Hepatocyte (in vitro differentiated cells): ENCODE data around the gene ZNF550. TPM values are rescaled to one million over a fixed set of nuclear protein-coding genes. Genes with fewer than 3 reads are reported as not detected.
A peak's percentile ranks its signal among the peaks of the same experiment; 100 is the strongest.

Experiments used
- DNase-seq: peaks from one replicate; pipeline ENCODE4 v3.0.0-alpha.2; 2016; ENCODE audit warnings: low spot score
- H2AFZ ChIP-seq: fragments of 200-600 bp; sonication (generic); 2 replicates; pipeline ENCODE4 v1.6.0; 2016; ENCODE audit warnings: antibody characterized with exemption, mild to moderate bottlenecking
- H3K27ac ChIP-seq: fragments of 200-600 bp; sonication (generic); 2 replicates; pipeline ENCODE4 v1.5.1; 2016; ENCODE audit warnings: mild to moderate bottlenecking
- H3K27me3 ChIP-seq: fragments of 200-600 bp; sonication (generic); 2 replicates; pipeline ENCODE4 v1.6.1; 2016
- H3K36me3 ChIP-seq: fragments of 200-600 bp; sonication (generic); replicated peaks from 2 replicates; pipeline ENCODE4 v1.5.1; 2016; ENCODE audit warnings: low read depth; ENCODE audit not compliant: insufficient read depth
- H3K4me1 ChIP-seq: fragments of 200-600 bp; sonication (generic); 2 replicates; pipeline ENCODE4 v1.5.1; 2016; ENCODE audit warnings: mild to moderate bottlenecking, moderate library complexity; ENCODE audit not compliant: insufficient read depth
- H3K4me2 ChIP-seq: fragments of 200-600 bp; sonication (generic); 2 replicates; pipeline ENCODE4 v1.6.0; 2016
- H3K4me3 ChIP-seq: fragments of 200-600 bp; sonication (generic); 2 replicates; pipeline ENCODE4 v1.5.1; 2016; ENCODE audit warnings: mild to moderate bottlenecking
- H3K79me2 ChIP-seq: fragments of 200-600 bp; sonication (generic); 2 replicates; pipeline ENCODE4 v1.6.0; 2017; ENCODE audit warnings: mild to moderate bottlenecking
- H3K9me2 ChIP-seq: fragments of 200-600 bp; sonication (generic); replicated peaks from 2 replicates; pipeline ENCODE4 v1.6.0; 2017; ENCODE audit warnings: mild to moderate bottlenecking; ENCODE audit not compliant: insufficient read depth
- H3K9me3 ChIP-seq: fragments of 200-600 bp; sonication (generic); 2 replicates; pipeline ENCODE4 v1.5.1; 2016; ENCODE audit warnings: low read depth, mild to moderate bottlenecking
- H4K20me1 ChIP-seq: fragments of 200-600 bp; sonication (generic); 2 replicates; pipeline ENCODE4 v1.6.0; 2016; ENCODE audit warnings: mild to moderate bottlenecking; ENCODE audit not compliant: insufficient read depth, poor library complexity, severe bottlenecking
- CTCF ChIP-seq: fragments of 200-600 bp; sonication (generic); IDR thresholded peaks from 2 replicates; pipeline ENCODE4 v1.5.1; 2016; ENCODE audit warnings: antibody characterized with exemption, mild to moderate bottlenecking; ENCODE audit not compliant: poor library complexity
- EZH2 ChIP-seq: fragments of 200-600 bp; sonication (generic); IDR thresholded peaks from 2 replicates; pipeline ENCODE4 v1.6.1; 2016; ENCODE audit warnings: antibody characterized with exemption, mild to moderate bottlenecking, borderline replicate concordance
- EZH2phosphoT487 ChIP-seq: fragments of 200-600 bp; sonication (generic); IDR thresholded peaks from one replicate; pipeline ENCODE4 v1.6.1; 2018; ENCODE audit warnings: antibody characterized with exemption, mild to moderate bottlenecking, low read depth, moderate library complexity; ENCODE audit not compliant: unreplicated experiment, severe bottlenecking
- WGBS: methylation state at CpG from one replicate; pipeline ENCODE4 v1.1.6; 2016; ENCODE audit warnings: low lambda C conversion rate; ENCODE audit errors: missing lambda C conversion rate; 5-methylcytosine and 5-hydroxymethylcytosine counted together
- polyA plus RNA-seq: library from polyadenylated mRNA; unstranded; fragments of >200 nt; fragmentation: Nextera tagmentation; extraction: Ambion mirVana; gene quantifications from 2 replicates; pipeline ENCODE4 v1.2.1, GENCODE V29; 2016
- total RNA-seq: library from RNA; depleted of rRNA; stranded (reverse); fragments of >200 nt; gene quantifications from 2 replicates; pipeline ENCODE4 v1.2.3, GENCODE V29; 2014

Gene ZNF550
- total and polyA plus RNA-seq, 2 experiments from 2014 or later = 5.2 to 5.9 TPM

- Histone ChIP-seq H3K4me3 (no peak overlapping the region), H3K27me3 (no peaks in the 10 kb centered on the region), H3K4me1 (peaks cover 12% of the 10 kb centered on the region), H3K4me2 (peak overlapping the region; percentile 97), H3K27ac (no peak overlapping the region), H4K20me1 (peaks cover 2% of the 10 kb centered on the region), H3K79me2 (peaks cover 30% of the 10 kb centered on the region), H3K36me3 (peaks cover 6% of the 10 kb centered on the region), H2AFZ (peak overlapping the region; percentile 43), H3K9me2 (no peaks in the 10 kb centered on the region), H3K9me3 (peaks cover 7% of the 10 kb centered on the region)
- no peak for TF ChIP-seq EZH2phosphoT487
- TF ChIP-seq CTCF = no peak
- TF ChIP-seq EZH2 = no peak
- 84% methylated on average over 23 of the region's 23 CpGs for WGBS
- no peak for DNase-seq
Measured at GRCh38 chr19:57560049-57560491, 407 bp upstream of the ZNF550 start.

- Histone ChIP-seq H3K79me2 (peaks cover 30% of the 10 kb centered on the region), H3K9me2 (no peaks in the 10 kb centered on the region), H3K4me2 (peak overlapping the region; percentile 97), H3K27ac (peak overlapping the region; percentile 69), H3K27me3 (no peaks in the 10 kb centered on the region), H3K4me3 (peak overlapping the region; percentile 84), H2AFZ (peak overlapping the region; percentile 91), H3K4me1 (peaks cover 12% of the 10 kb centered on the region), H3K9me3 (peaks cover 11% of the 10 kb centered on the region), H4K20me1 (peaks cover 2% of the 10 kb centered on the region), H3K36me3 (peaks cover 6% of the 10 kb centered on the region)
- TF ChIP-seq EZH2phosphoT487 (no peak), CTCF (no peak), EZH2 (no peak)
- DNase-seq = peak; percentile 21
- 1% methylated on average over 22 of the region's 22 CpGs for WGBS
Measured at GRCh38 chr19:57559008-57559403, 657 bp downstream of the ZNF550 start.

GRCh38 chr19:57558525-57558924 lies 1.1 kb downstream of the ZNF550 start:
- Histone ChIP-seq H3K4me1 (peaks cover 12% of the 10 kb centered on the region), H3K79me2 (peaks cover 30% of the 10 kb centered on the region), H3K27me3 (no peaks in the 10 kb centered on the region), H3K9me2 (no peaks in the 10 kb centered on the region), H3K4me3 (peak overlapping the region; percentile 84), H2AFZ (peak overlapping the region; percentile 91), H3K4me2 (peak overlapping the region; percentile 97), H3K9me3 (peaks cover 10% of the 10 kb centered on the region), H4K20me1 (peaks cover 2% of the 10 kb centered on the region), H3K36me3 (peaks cover 6% of the 10 kb centered on the region), H3K27ac (peak overlapping the region; percentile 69)
- WGBS = 31% methylated on average over 6 of the region's 6 CpGs
- TF ChIP-seq EZH2phosphoT487 = no peak
- peak; percentile 26 for TF ChIP-seq CTCF
- TF ChIP-seq EZH2 = no peak
- peak; percentile 16 for DNase-seq

- Histone ChIP-seq H3K9me3 (peaks cover 13% of the 10 kb centered on the region), H3K9me2 (no peaks in the 10 kb centered on the region)
- TF ChIP-seq EZH2phosphoT487 (no peak), EZH2 (no peak), CTCF (no peak)
Measured at GRCh38 chr19:57557659-57558058, 2.0 kb downstream of the ZNF550 start.

More at GRCh38 chr19:57557659-57558058, 2.0 kb downstream of the ZNF550 start:
- Histone ChIP-seq H4K20me1 (peaks cover 2% of the 10 kb centered on the region), H3K4me1 (peaks cover 12% of the 10 kb centered on the region), H3K4me3 (no peak overlapping the region), H3K27ac (peak overlapping the region; percentile 69), H2AFZ (no peak overlapping the region), H3K36me3 (peaks cover 7% of the 10 kb centered on the region), H3K79me2 (peaks cover 30% of the 10 kb centered on the region), H3K4me2 (peak overlapping the region; percentile 97), H3K27me3 (no peaks in the 10 kb centered on the region)
- DNase-seq = no peak
- 68% methylated on average over 5 of the region's 5 CpGs for WGBS
